CD8-positive, alpha-beta memory T cell (primary cell): ENCODE results near the gene PUSL1. TPM values are rescaled to one million over a fixed set of nuclear protein-coding genes. Genes with fewer than 3 reads are reported as not detected.

Source experiments
- CTCF ChIA-PET: fragments of 350-600 bp; sonication (Branson Sonifier 250); formaldehyde crosslinking; loops from one replicate; lab custom pipeline; 2021; ENCODE audit warnings: antibody characterized with exemption; lab: Charles Lee
- POLR2A ChIA-PET: fragments of 350-600 bp; sonication (Branson Sonifier 250); formaldehyde crosslinking; loops from one replicate; lab custom pipeline; 2021; ENCODE audit warnings: antibody characterized with exemption; lab: Charles Lee
- DNase-seq, 5 donors: peaks; one replicate each; pipeline versions ENCODE4 v3.0.0 to v3.0.0-alpha.2; 2020 to 2022; ENCODE audit warnings: mixed read lengths in 1 of 5
- H3K27ac ChIP-seq: one replicate; pipeline ENCODE4 v1.7.0; 2013; ENCODE audit warnings: low read depth, mild to moderate bottlenecking, low read length, moderate library complexity
- H3K27me3 ChIP-seq: 2 replicates; pipeline ENCODE4 v1.7.0; 2013; ENCODE audit warnings: low read length, mild to moderate bottlenecking; ENCODE audit not compliant: insufficient read depth, poor library complexity, severe bottlenecking
- H3K36me3 ChIP-seq: 2 replicates; pipeline ENCODE4 v1.7.0; 2013; ENCODE audit warnings: mild to moderate bottlenecking, low read length, moderate library complexity; ENCODE audit not compliant: insufficient read depth
- H3K4me1 ChIP-seq: 2 replicates; pipeline ENCODE4 v1.7.0; 2013; ENCODE audit warnings: mild to moderate bottlenecking, low read length, moderate library complexity; ENCODE audit not compliant: insufficient read depth
- H3K4me3 ChIP-seq: 2 replicates; pipeline ENCODE4 v1.7.0; 2013; ENCODE audit warnings: mild to moderate bottlenecking, low read length
- H3K9me3 ChIP-seq: 2 replicates; pipeline ENCODE4 v1.7.0; 2013; ENCODE audit warnings: mild to moderate bottlenecking, low read length
- H3K27ac Mint-ChIP-seq, 8 donors: one replicate each; pipeline ENCODE4 v1.8.0; 2020 to 2021; ENCODE audit warnings: mixed read lengths in 8 of 8, mild to moderate bottlenecking in 6 of 8, inconsistent platforms in 3 of 8, moderate library complexity in 3 of 8
- H3K27me3 Mint-ChIP-seq, 2 donors: one replicate each; pipeline ENCODE4 v1.8.0; 2020 to 2021; ENCODE audit warnings: mixed read lengths in 2 of 2, mild to moderate bottlenecking in 1 of 2, moderate library complexity in 1 of 2
- H3K36me3 Mint-ChIP-seq, 3 donors: one replicate each; pipeline ENCODE4 v1.8.0; 2020 to 2021; ENCODE audit warnings: mixed read lengths in 3 of 3, inconsistent platforms in 1 of 3, mild to moderate bottlenecking in 1 of 3
- H3K4me1 Mint-ChIP-seq, 3 donors: one replicate each; pipeline ENCODE4 v1.8.0; 2020 to 2021; ENCODE audit warnings: mixed read lengths in 3 of 3, inconsistent platforms in 1 of 3, mild to moderate bottlenecking in 1 of 3
- H3K4me3 Mint-ChIP-seq, 7 donors: one replicate each; pipeline ENCODE4 v1.8.0; 2020 to 2021; ENCODE audit warnings: mixed read lengths in 7 of 7, mild to moderate bottlenecking in 6 of 7, moderate library complexity in 4 of 7, inconsistent platforms in 2 of 7
- H3K9me3 Mint-ChIP-seq, 5 donors: one replicate each; pipeline ENCODE4 v1.8.0; 2020 to 2022; ENCODE audit warnings: mixed read lengths in 5 of 5, mild to moderate bottlenecking in 3 of 5, moderate library complexity in 2 of 5, inconsistent platforms in 1 of 5
- polyA plus RNA-seq: library from polyadenylated mRNA; unstranded; fragments of 300-500 nt; fragmentation: Illumina TruSeq; gene quantifications from one replicate; pipeline ENCODE4 v1.2.3, GENCODE V29; 2021
- total RNA-seq, 2 experiments: library from RNA; stranded (reverse); gene quantifications; one replicate each; pipeline ENCODE4 v1.2.3, GENCODE V29; 2021

Gene PUSL1
- total and polyA plus RNA-seq, 3 experiments from 2014 or later, result 22.0 to 34.3 (median 32.9) TPM

DNA sequence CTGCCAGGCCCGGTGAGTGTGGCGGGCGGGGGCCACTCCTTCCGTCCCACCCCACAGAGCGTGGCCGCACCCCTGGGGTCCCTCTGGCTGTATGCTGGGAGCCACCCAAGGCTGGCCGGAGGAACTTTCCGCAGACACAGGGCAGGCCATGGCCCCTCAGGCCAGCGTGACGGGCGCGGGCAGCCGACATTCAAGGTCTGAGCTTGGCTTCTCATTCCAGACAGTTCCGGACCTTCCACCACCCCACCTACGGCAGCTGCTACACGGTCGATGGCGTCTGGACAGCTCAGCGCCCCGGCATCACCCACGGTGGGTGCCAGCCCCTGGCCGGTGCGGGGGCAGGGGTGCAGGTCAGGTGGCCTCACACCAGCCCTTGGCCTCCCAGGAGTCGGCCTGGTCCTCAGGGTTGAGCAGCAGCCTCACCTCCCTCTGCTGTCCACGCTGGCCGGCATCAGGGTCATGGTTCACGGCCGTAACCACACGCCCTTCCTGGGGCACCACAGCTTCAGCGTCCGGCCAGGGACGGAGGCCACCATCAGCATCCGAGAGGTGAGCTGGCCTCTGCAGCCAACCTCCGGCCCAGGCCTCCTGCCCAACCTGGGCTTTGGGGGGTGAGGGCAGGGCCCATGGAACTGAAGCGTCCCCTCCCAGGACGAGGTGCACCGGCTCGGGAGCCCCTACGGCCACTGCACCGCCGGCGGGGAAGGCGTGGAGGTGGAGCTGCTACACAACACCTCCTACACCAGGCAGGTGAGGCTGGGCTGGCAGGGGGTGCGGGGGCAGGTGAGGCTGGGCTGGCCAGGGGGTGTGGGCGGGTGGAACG is 20.9 kb upstream of the PUSL1 start:
- DNase-seq, result no peak
- Histone ChIP-seq H3K27me3 (no peaks in the 10 kb centered on the region), H3K36me3 (no peaks in the 10 kb centered on the region), H3K4me1 (no peaks in the 10 kb centered on the region), H3K9me3 (no peaks in the 10 kb centered on the region), H3K27ac (no peak overlapping the region), H3K4me3 (no peak overlapping the region)
- POLR2A ChIA-PET, result no interaction called here
- Mint-ChIP-seq H3K4me1 (peaks cover 0 to 4% (median 0%) of the 10 kb centered on the region in 3 donors), H3K36me3 (no peaks in the 10 kb centered on the region), H3K4me3 (no peak overlapping the region), H3K27me3 (no peaks in the 10 kb centered on the region), H3K9me3 (no peaks in the 10 kb centered on the region), H3K27ac (no peak overlapping the region)
- CTCF ChIA-PET, result interaction anchor here (0.7 kb wide), 1 partner anchor 15 kb away, joined by 3 read pairs; no protein-coding TSS in a partner anchor

DNA sequence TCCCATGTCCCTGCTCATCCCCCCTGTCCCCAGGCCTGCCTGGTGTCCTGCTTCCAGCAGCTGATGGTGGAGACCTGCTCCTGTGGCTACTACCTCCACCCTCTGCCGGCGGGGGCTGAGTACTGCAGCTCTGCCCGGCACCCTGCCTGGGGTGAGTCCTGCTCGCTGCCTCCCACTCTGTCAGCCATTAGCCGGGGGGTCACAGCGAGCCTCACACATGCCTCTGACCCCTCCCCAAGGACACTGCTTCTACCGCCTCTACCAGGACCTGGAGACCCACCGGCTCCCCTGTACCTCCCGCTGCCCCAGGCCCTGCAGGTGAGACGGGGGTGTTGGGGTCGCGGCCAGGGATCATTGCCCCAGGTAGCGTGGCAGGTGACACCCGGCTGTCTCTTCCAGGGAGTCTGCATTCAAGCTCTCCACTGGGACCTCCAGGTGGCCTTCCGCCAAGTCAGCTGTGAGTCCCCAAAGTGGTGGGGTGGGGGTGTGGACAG is 18.1 kb upstream of the PUSL1 start:
- Mint-ChIP-seq H3K36me3 (no peaks in the 10 kb centered on the region), H3K27ac (no peak overlapping the region), H3K9me3 (no peaks in the 10 kb centered on the region), H3K4me1 (peaks cover 0 to 4% (median 0%) of the 10 kb centered on the region in 3 donors), H3K4me3 (no peak overlapping the region), H3K27me3 (no peaks in the 10 kb centered on the region)
- H3K27ac ChIP-seq, result no peak overlapping the region
- H3K9me3 ChIP-seq, result no peaks in the 10 kb centered on the region
- no peaks in the 10 kb centered on the region for H3K27me3 ChIP-seq
- CTCF ChIA-PET, result interaction anchor here (1.6 to 2.7 kb wide), 2 partner anchors 10 to 169 kb away, joined by 6 to 52 read pairs; no protein-coding TSS in a partner anchor
- POLR2A ChIA-PET, result no interaction called here
- H3K4me1 ChIP-seq, result no peaks in the 10 kb centered on the region
- H3K4me3 ChIP-seq, result no peak overlapping the region
- H3K36me3 ChIP-seq, result no peaks in the 10 kb centered on the region
- peak in 4 of 5 donors; percentile 36 to 67 (median 58) for DNase-seq

DNA sequence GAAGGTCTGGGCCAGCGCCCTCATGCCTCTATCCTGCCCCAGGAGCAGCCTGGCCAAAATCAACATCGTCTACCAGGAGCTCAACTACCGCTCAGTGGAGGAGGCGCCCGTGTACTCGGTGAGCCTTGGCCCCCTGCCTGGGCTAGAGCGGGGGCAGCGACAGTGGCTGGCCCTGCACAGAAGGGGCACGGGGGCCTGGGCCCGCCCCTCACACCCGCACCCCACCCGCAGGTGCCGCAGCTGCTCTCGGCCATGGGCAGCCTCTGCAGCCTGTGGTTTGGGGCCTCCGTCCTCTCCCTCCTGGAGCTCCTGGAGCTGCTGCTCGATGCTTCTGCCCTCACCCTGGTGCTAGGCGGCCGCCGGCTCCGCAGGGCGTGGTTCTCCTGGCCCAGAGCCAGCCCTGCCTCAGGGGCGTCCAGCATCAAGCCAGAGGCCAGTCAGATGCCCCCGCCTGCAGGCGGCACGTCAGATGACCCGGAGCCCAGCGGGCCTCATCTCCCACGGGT is 17.3 kb upstream of the PUSL1 start:
- Mint-ChIP-seq H3K27ac (no peak overlapping the region), H3K9me3 (no peaks in the 10 kb centered on the region), H3K4me1 (peaks cover 0 to 4% (median 0%) of the 10 kb centered on the region in 3 donors), H3K27me3 (no peaks in the 10 kb centered on the region), H3K4me3 (no peak overlapping the region), H3K36me3 (no peaks in the 10 kb centered on the region)
- Histone ChIP-seq H3K4me1 (no peaks in the 10 kb centered on the region), H3K4me3 (no peak overlapping the region), H3K27ac (no peak overlapping the region), H3K36me3 (no peaks in the 10 kb centered on the region), H3K9me3 (no peaks in the 10 kb centered on the region), H3K27me3 (no peaks in the 10 kb centered on the region)
- DNase-seq, result no peak
- ChIA-PET CTCF (interaction anchor here (1.1 to 2.7 kb wide), 10 partner anchors 9 to 307 kb away, joined by 3 to 52 read pairs (median 4); no protein-coding TSS in a partner anchor), POLR2A (interaction anchor here (1.0 kb wide), 1 partner anchor 14 kb away, joined by 3 read pairs; no protein-coding TSS in a partner anchor)

DNA sequence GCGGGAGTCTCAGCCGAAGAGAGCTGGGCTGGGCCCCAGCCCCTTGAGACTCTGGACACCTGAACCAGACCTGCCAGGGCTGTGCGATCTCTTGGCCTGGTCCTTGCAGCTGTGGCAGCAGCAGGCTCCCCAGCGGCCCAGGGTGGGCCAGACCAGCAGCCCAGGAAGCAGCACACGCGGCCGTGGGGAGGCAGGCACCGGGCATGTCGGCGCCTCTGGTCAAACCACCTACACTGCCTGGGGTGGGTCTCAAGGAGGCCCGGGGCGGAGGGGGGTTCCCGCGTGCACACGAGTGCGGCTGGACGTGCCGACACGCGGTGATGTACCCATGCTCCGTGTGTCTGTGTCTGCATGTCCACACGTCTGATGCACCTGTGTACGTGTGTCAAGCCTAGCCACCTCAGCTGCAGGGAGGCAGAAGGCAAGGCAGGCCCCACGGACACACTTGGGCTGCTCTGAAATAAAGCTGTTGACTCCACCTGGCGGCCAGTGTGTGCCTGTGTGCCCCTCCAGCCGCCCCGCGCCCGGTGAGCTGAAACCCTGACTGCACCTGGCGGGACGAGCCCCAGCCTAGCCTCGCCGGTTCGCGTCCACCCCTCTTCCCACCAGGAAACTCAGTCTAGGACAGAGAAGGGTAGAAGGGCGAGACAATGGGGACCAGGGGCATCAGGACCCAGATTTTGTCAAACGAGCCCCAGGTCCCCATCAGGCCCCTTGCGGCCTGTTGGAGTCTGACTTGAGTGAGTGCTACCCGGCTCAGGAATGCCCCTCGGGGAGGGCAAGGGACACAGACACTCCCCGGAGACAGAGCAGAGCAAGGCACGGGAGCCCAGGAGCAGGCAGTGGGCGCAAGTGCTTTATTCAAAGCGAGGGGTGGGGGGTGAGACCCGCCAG is 16.6 kb upstream of the PUSL1 start:
- no peaks in the 10 kb centered on the region for H3K9me3 ChIP-seq
- DNase-seq, result peak; percentile 48 to 78 (median 55)
- no peak overlapping the region for H3K27ac ChIP-seq
- ChIA-PET CTCF (interaction anchor here (0.6 to 2.7 kb wide), 12 partner anchors 8 to 307 kb away, joined by 3 to 52 read pairs (median 4); no protein-coding TSS in a partner anchor), POLR2A (interaction anchor here (1.0 kb wide), 1 partner anchor 13 kb away, joined by 3 read pairs; no protein-coding TSS in a partner anchor)
- Mint-ChIP-seq H3K9me3 (no peaks in the 10 kb centered on the region), H3K4me1 (peaks cover 0 to 4% (median 0%) of the 10 kb centered on the region in 3 donors), H3K27me3 (no peaks in the 10 kb centered on the region), H3K27ac (no peak overlapping the region), H3K4me3 (no peak overlapping the region), H3K36me3 (no peaks in the 10 kb centered on the region)
- no peaks in the 10 kb centered on the region for H3K4me1 ChIP-seq
- no peaks in the 10 kb centered on the region for H3K36me3 ChIP-seq
- no peaks in the 10 kb centered on the region for H3K27me3 ChIP-seq
- H3K4me3 ChIP-seq, result no peak overlapping the region

DNA sequence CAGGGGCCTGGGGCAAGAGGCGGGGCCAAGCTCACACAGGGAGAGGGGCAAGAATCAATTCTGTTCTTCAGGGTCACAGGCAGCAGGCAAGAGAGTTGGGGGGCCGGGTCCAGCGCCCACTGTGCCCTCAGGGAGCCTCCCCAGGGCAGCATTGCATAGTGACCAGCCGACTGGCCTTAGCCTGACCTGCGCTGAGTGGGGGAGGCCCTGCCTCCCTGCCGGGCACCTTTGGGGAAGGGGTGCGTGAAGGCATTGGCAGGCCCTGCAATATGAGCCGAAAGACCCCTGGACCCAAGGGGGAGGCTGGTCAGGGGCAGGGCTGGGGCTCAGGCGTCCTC is 16.0 kb upstream of the PUSL1 start:
- H3K27me3 Mint-ChIP-seq, result no peaks in the 10 kb centered on the region
- no peak for DNase-seq
- no peaks in the 10 kb centered on the region for H3K4me1 ChIP-seq
- H3K36me3 Mint-ChIP-seq, result no peaks in the 10 kb centered on the region
- H3K27ac Mint-ChIP-seq, result no peak overlapping the region
- H3K9me3 Mint-ChIP-seq, result no peaks in the 10 kb centered on the region
- H3K4me3 Mint-ChIP-seq, result no peak overlapping the region
- no peaks in the 10 kb centered on the region for H3K36me3 ChIP-seq
- peaks cover 0 to 4% (median 0%) of the 10 kb centered on the region in 3 donors for H3K4me1 Mint-ChIP-seq
- ChIA-PET CTCF (interaction anchor here (0.6 to 2.7 kb wide), 10 partner anchors 13 to 308 kb away, joined by 3 to 52 read pairs (median 4); no protein-coding TSS in a partner anchor), POLR2A (no interaction called here)
- H3K4me3 ChIP-seq, result no peak overlapping the region
- no peaks in the 10 kb centered on the region for H3K9me3 ChIP-seq
- no peaks in the 10 kb centered on the region for H3K27me3 ChIP-seq
- H3K27ac ChIP-seq, result no peak overlapping the region

DNA sequence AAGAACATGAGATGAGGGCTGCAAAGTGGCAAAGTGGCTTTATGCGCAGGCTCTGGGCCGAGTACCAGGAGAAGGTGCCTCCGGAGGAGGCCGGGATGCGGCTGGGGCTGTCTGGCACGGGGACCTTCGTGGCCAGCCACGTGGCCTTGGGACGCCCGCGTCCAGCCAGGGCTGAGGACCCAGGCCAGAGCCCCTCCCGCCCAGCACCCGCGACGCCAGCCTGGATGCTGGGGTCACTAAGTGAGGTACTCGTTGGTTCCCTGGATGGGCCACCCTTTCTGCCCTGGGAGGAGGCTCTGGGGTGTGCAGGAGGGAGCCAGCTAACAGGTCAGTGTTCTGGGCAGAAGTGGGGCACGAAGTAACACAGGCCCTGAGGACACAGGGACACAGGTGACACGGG is 15.5 kb upstream of the PUSL1 start:
- ChIA-PET POLR2A (no interaction called here), CTCF (interaction anchor here (1.8 to 1.9 kb wide), 2 partner anchors 12 to 43 kb away, joined by 6 read pairs; no protein-coding TSS in a partner anchor)
- Histone ChIP-seq H3K4me1 (no peaks in the 10 kb centered on the region), H3K9me3 (no peaks in the 10 kb centered on the region), H3K4me3 (no peak overlapping the region), H3K36me3 (no peaks in the 10 kb centered on the region), H3K27ac (no peak overlapping the region), H3K27me3 (no peaks in the 10 kb centered on the region)
- no peaks in the 10 kb centered on the region for H3K9me3 Mint-ChIP-seq
- no peak overlapping the region for H3K4me3 Mint-ChIP-seq
- H3K36me3 Mint-ChIP-seq, result no peaks in the 10 kb centered on the region
- DNase-seq, result no peak
- H3K27me3 Mint-ChIP-seq, result no peaks in the 10 kb centered on the region
- H3K27ac Mint-ChIP-seq, result no peak overlapping the region
- peaks cover 0 to 4% (median 0%) of the 10 kb centered on the region in 3 donors for H3K4me1 Mint-ChIP-seq

DNA sequence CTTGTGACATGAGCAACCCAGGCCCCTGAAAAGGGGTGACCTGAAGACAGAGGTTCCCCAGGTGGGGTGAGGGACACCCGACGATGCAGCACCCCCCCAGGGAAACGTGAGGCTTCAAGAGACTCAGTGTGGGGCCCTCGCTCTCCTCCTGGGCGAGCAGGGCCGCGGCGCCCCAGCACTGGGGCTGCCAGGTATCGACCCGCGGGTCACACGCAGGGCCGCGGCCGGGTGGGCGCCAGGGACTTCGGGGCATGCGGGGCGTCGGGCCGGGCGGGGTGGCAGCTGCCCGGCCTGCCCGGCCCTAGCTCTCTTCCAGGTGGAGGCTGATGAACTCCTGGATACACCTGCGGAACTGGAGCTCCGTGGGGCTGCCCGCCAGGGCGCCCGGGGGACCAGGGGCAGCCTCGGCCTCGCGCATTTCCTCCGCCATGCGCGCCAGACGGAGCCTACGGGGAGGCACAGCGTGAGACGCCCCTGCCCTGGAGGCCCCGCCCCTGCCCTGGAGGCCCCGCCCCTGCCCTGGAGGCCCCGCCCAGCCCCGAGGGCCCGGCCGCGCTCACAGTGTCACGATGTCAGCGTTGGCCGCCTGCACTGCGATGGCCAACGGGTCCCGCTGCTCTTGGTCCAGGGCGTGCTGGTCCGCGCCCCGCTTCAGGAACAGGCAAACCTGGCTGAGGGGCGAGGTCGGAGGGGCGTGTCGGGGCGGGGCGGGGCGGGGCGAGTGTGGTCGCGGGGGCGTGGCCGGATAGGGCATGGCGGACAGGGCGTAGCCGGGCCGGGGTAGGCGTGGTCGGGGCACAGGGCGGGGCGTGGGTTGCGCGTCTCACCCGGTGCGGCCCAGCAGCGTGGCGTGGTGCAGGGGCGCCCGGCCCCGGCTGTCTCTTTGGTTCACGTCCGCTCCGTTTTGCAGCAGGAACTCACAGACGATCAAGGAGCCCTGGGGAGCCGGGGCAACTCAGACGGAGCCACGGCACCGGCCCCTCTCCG is 14.8 kb upstream of the PUSL1 start:
- Histone ChIP-seq H3K4me3 (no peak overlapping the region), H3K27ac (no peak overlapping the region), H3K4me1 (no peaks in the 10 kb centered on the region), H3K27me3 (no peaks in the 10 kb centered on the region), H3K9me3 (no peaks in the 10 kb centered on the region), H3K36me3 (no peaks in the 10 kb centered on the region)
- ChIA-PET POLR2A (no interaction called here), CTCF (interaction anchor here (1.5 kb wide), 1 partner anchor 171 kb away, joined by 6 read pairs; no protein-coding TSS in a partner anchor)
- H3K36me3 Mint-ChIP-seq, result no peaks in the 10 kb centered on the region
- H3K27me3 Mint-ChIP-seq, result no peaks in the 10 kb centered on the region
- H3K27ac Mint-ChIP-seq, result no peak overlapping the region
- no peaks in the 10 kb centered on the region for H3K9me3 Mint-ChIP-seq
- H3K4me3 Mint-ChIP-seq, result no peak overlapping the region
- DNase-seq, result no peak
- H3K4me1 Mint-ChIP-seq, result peaks cover 0 to 4% (median 0%) of the 10 kb centered on the region in 3 donors
